KG1 (cell line): ENCODE data around the gene TMEM40.
"Not testable (repeated sequence)": the region's sequence is repeated elsewhere in the genome, so short reads cannot be mapped to it uniquely, and the experiment has no call there.

Source experiments
- DNase-seq: peaks from one replicate; lab custom pipeline; 2025; lab: John Stamatoyannopoulos, UW

TMEM40 gene

GRCh38 chr3:12775970-12776369 lies 16.9 kb upstream of the TMEM40 start:
- not testable (repeated sequence) for DNase-seq

- DNase-seq = no peak
Observed at GRCh38 chr3:12775226-12775625, 16.2 kb upstream of the TMEM40 start.

- no peak for DNase-seq
Observed at GRCh38 chr3:12774619-12775018, 15.6 kb upstream of the TMEM40 start.

- no peak for DNase-seq
Observed at GRCh38 chr3:12773710-12774086, 14.6 kb upstream of the TMEM40 start.

GRCh38 chr3:12773030-12773709 lies 14.1 kb upstream of the TMEM40 start:
- no peak for DNase-seq

GRCh38 chr3:12772462-12772861 lies 13.4 kb upstream of the TMEM40 start:
- DNase-seq = no peak

- DNase-seq = no peak
Observed at GRCh38 chr3:12771236-12771635, 12.2 kb upstream of the TMEM40 start.

GRCh38 chr3:12769761-12770160 lies 10.7 kb upstream of the TMEM40 start:
- no peak for DNase-seq

- no peak for DNase-seq
Observed at GRCh38 chr3:12768579-12769527, 9.8 kb upstream of the TMEM40 start.

GRCh38 chr3:12766541-12766940 lies 7.5 kb upstream of the TMEM40 start:
- DNase-seq = no peak

- no peak for DNase-seq
Observed at GRCh38 chr3:12764171-12764776, 5.2 kb upstream of the TMEM40 start.

- DNase-seq = no peak
Observed at GRCh38 chr3:12759693-12760565, 870 bp upstream of the TMEM40 start.

- DNase-seq = no peak
Observed at GRCh38 chr3:12758025-12758781, 856 bp downstream of the TMEM40 start.

- DNase-seq = no peak
Observed at GRCh38 chr3:12756635-12757034, 2.4 kb downstream of the TMEM40 start.

- no peak for DNase-seq
Observed at GRCh38 chr3:12756175-12756574, 2.9 kb downstream of the TMEM40 start.

- no peak for DNase-seq
Observed at GRCh38 chr3:12755754-12756153, 3.3 kb downstream of the TMEM40 start.

GRCh38 chr3:12754313-12754712 lies 4.7 kb downstream of the TMEM40 start:
- no peak for DNase-seq

- no peak for DNase-seq
Observed at GRCh38 chr3:12753275-12754028, 5.6 kb downstream of the TMEM40 start.

- DNase-seq = no peak
Observed at GRCh38 chr3:12752809-12753208, 6.2 kb downstream of the TMEM40 start.

GRCh38 chr3:12752102-12752501 lies 7.0 kb downstream of the TMEM40 start:
- no peak for DNase-seq
